HG02610 (cell line): ENCODE data around the gene ADO.

Source experiments
- ATAC-seq: cut with Tn5 transposase; IDR thresholded peaks from one replicate; pipeline ENCODE4 v1.9.1; 2021; ENCODE audit warnings: mild to moderate bottlenecking, moderate library complexity; ENCODE audit not compliant: unreplicated experiment

The ADO gene

DNA sequence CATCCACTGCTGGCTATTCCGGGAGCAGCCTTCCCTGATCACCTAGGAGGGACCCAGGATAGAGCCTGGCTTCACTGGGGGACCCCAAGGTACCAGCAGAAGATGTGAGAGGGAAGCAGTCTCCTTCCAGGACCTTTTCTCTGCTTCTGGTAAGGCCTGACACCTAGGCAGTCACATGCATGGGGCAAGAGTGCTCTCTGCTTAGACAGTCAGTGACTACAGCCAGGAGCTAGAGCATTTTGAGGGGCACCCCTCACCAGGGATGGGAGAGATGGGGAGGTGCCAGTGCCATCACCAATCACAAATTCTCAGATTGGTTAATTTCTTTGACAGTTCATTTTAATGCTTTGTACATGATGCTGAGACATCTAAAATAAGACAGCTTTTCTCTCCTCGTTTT, 13.9 kb upstream of the ADO start:
- ATAC-seq = no peak

DNA sequence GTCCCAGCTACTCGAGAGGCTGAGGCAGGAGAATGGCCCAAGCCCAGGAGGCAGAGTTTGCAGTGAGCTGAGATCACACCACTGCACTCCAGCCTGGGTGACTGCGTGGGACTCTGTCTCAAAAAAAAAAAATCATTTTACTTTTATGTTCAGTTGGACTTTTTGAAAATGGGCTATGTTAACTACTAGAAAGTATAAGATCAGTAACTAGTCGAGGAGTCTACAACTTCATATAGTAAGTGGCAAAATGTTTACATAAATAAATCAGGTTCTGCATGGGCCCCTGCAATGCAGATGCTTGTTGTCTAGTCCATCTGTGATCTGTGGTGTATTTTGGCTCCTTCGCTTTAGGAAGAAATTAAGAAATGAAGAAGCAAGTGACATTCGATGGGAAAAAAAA, 12.3 kb upstream of the ADO start:
- ATAC-seq = no peak

DNA sequence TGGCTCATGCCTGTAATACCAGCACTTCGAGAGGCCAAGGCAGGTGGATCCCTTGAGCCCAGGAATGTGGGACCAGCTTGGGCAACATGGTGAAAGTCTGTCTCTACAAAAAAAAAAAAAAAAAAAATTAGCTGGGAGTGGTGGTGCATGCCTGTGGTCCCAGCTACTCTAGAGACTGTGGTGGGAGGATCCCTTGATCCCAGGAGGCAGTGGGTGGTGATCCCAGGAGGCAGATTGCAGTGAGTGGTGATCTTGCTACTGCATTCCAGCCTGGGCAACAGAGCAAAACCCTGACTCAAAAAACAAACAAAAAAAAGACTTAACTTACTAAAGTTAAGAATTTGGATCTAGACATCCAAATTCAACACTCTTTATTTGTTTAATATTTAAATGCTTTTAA, 10.2 kb upstream of the ADO start:
- ATAC-seq = no peak

DNA sequence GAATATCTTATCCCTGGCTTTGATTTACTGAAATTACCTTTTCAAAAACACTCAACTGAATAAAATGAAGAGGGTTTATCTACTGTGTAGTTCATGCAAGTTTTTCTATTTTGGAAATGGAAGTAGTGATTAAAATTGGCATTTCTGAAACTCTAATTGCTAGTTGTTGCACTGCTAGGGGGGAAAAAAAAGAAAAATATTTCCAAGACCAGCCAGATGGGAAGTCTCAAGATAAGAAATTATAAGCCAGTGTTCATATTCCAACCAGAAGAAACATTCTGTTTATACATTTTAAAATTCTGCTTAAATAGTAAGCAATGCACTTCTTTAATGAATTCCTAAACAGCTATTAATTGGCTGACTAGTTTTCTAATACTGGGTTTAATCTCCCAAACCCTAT, 9.4 kb upstream of the ADO start:
- no peak for ATAC-seq

DNA sequence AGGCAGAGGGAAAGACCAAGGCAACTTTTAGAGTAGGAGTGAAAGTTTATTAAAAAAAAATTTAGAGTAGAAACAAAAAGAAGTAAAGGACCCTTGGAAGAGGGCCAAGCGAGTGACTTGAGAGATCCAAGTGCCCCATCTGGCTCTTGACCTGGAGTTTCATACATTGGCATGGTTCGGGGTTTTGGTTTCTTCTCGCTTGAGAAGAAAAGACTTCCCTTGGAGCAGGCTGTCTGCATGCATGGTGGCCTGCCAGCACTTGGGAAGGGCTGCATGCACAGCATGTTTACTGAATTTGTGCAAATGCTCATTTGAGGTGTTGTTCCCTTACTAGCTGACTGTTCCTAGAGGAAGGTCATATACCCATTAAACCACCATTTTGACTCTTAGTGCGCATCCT, 8.8 kb upstream of the ADO start:
- no peak for ATAC-seq

DNA sequence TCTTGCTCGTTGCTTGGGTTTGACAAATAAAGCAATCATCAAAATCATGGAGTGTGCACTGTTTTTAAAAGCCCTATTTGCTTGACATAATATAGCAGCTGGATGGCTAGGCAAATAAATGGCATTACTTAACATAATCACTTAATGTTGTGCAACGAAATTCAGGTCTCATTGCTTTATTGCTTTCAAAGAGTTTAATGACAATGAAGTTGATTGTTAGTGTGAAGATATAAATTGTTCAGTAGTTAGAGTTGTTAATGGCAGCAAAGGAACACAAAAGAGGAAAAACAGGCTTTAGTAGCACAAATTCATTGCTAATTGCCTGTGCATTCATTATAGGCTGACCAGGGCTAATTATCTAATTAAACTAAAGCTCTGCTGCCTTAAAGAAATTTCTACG, 7.6 kb upstream of the ADO start:
- no peak for ATAC-seq

DNA sequence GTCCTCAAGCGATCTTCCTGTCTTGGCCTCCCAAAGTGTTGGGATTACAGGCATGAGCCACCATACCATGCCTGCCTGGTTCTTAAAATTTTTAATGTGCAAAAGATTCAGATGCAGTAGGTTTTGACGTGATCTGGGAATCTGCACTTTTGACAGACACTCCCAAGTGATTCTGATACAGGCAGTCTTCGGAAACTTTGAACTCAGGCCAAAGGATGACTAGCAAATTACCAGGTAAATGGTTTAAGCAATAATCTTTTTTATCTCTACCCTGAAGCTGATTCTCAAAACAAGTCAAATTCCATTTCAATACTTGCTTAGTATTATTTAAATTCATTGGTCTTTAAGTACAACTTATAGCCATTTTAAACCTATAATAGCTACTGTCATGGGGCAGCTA, 2.6 kb upstream of the ADO start:
- ATAC-seq = no peak

DNA sequence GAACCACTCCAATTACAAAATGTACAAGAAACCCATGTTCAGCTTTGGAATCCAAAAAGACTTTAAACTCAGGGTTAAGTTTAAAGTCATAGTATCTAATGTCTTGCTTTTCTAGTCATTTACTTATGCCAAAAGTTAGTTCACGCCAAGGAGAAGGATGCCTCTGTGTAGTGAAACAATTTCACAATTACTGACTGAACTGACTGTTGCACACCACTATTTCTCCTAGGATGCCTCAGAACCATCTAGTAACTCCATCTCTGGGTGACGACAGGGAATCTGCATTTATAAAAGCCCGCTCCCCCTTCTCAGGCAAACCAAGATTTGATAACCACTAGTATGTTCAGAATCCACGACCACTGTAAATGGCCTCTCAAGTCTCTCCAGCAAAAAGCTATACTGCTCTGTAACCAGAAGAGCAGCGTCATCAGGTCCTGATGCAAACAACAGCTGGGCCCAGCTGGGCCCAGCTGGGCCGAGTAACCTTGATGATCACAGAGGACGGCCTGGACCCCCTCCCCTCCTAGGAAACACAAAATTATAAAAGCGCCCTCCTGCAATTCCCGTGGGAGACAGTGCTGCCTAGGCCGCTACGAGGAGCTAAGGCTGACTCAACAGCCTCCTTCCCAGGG, 680 bp upstream of the ADO start:
- ATAC-seq = no peak

DNA sequence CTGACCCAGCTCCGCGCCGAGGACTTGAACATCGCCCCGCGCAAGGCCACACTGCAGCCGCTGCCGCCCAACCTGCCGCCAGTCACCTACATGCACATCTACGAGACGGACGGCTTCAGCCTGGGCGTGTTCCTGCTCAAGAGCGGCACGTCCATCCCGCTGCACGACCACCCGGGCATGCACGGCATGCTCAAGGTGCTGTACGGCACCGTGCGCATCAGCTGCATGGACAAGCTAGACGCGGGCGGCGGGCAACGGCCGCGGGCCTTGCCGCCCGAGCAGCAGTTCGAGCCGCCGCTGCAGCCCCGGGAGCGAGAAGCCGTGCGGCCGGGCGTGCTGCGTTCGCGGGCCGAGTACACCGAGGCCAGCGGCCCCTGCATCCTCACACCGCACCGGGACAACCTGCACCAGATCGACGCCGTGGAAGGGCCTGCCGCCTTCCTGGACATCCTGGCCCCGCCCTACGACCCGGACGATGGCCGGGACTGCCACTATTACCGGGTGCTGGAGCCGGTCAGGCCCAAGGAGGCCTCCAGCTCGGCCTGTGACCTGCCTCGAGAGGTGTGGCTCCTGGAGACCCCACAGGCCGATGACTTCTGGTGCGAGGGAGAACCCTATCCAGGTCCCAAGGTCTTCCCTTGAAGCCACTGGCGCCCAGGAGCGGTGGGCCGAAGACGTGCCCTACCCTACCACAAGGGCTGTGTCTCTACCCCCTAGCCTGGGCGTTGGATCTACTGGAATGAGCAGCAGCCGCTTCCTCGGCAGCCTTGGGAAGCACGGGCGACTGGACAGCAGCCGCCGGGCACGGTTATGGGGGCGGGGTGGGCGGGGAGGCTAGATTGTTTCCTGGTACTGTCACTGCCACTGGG, 945 bp downstream of the ADO start:
- ATAC-seq = peak; percentile 3

DNA sequence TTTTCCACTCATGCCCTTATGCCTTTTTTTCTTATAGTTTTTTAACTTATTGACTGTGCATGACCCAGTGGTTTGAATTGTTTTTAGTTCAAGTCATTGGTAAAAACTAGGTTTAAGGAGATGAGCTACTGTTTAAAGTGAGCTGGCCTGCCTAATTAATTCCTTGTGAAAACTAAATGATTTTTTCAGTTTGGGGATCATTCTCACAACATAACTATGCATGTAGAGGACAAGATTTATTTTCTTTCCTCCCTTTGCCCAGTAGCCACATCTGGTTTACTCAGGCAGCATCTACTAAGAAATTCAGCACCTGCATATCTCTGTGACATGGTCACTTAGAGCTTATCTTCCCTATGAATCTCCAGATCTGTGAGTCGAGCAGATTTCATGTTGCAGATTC, 1.7 kb downstream of the ADO start:
- no peak for ATAC-seq

DNA sequence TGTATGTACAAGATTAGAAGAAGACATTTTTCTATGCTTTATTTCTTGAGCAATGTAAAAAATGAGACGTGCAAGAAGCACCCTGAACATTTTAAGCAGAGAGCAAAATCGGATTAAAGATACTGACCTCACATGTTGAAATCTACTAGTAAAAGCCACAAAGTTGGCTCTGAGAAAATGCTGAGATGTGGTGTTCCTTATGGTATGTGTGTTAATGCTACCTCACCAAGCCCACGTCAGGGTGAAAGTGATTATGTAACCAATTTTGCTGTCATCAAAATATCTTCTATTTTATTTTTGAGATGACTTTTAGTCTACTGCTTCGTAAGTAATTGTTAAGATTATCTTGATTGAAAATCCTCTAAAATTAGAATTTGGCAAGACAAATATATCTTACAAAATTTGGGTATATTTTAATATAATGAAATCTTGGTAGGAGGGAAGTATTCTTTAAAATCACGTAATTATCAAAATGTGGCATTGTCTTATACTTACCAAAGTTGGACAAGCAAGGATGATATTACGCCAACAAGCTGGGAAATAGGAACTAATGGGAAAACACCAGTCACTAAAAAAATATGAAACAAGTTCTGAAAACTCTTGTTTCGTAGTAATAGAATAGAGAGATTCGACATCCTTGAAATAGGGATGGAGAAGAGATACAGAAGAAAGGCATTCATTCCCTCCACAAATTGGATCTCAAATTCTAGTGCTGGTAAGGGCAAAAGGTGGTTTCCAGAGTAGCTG, 5.8 kb downstream of the ADO start:
- no peak for ATAC-seq

DNA sequence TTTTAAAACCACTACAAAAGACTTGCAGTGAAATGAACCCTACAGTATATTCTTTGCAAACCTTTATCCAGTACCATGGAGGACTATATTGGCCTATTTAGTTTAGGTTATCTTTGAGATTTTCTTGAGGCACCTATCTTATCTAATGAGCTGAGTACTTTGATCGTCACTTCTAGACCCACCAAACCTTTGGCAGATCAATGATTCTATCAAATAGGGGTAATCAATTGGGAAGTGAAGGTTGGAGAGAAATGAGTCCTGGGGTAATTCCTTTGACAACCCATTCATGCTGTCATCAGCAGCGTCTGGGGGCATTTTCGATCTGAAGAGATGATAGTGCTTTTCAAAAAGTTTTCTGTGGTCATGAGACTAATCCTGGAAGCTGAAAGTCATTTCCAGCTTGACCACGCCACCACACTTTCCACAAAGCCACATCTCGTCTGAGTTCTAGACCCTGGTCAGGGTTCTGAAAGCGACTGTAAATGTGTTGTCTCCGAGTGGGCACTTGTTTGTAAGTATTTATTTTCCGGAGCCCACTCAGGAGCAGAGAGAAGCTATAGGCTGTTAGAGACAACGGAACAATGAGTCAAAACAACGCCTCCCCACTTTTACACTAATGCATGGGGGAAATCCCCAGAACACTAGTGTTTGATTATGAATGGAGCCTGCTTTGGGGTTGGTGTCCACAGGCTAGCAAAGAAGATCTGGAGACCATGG, 6.8 kb downstream of the ADO start:
- peak; percentile 73 for ATAC-seq

DNA sequence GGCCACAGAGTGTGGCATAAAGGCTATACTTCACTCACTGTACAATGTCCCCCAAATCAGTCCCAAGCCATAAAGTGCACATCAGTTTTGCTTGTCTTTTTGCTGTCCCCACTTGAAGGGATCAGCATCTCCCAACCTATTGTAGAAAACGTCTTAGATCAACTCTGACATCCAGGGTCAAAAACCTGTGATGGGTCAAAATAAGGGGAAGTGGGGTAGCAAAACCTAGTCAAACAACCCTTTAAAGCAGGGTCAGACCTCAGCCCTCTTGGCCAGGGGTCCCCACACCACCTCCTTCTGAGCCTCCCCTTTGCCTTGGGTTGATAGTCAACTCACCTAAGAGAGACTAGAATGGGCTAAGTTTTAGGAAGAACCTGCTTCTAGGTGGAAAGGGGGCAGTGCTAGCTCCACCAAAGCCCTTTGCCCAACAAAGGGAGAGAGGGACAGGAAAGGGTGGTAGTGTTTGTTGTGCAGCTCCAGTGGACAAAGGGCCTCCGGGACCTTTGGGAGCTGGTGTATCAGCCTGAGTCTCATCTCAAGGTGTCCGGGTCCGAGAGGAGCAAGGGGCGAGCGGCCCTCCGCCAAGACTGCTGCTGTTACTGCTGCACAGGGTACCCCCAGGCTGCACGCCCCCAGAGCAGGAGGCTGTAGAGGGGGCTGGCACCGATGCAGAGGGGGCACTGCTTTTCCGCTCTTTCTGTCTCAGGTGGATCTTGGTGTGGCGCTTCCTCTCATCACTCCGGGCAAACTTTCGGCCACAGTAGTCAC, 8.3 kb downstream of the ADO start:
- no peak for ATAC-seq

DNA sequence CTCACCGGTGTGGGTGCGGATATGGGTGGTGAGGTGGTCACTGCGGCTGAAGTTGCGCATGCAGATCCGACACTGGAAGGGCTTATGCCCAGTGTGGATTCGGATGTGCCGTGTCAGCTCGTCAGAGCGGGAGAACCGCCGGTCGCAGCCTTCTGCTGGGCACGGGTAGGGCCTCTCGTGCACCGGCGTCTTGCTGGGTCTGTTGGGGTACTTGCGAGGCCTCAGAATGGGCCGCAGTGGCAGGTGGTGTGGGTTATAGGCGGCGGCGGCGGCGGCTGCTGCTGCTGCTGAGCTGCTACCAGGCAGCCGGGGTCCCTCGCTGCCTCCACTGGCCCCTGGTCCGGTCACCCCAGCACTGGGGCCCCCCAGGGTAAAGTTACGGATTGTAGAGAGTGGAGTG, 8.9 kb downstream of the ADO start:
- no peak for ATAC-seq

DNA sequence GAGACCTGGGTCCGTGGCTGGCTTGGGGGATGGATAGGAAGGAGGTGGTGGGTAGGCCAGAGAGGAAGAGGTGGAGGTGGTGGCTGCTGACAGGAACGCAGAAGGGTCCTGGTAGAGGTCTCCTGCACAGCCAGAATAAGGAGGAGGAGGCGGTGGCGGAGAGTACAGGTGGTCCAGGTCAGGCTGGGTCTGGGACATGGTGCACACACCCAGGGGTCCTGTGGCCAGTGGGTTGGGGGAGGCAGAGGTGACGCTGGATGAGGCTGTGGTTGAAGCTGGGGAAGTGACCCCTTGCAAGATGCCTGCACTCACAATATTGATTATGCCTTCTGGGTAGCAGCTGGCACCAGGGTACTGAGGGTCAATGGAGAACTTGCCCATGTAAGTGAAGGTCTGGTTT, 9.5 kb downstream of the ADO start:
- ATAC-seq = no peak

DNA sequence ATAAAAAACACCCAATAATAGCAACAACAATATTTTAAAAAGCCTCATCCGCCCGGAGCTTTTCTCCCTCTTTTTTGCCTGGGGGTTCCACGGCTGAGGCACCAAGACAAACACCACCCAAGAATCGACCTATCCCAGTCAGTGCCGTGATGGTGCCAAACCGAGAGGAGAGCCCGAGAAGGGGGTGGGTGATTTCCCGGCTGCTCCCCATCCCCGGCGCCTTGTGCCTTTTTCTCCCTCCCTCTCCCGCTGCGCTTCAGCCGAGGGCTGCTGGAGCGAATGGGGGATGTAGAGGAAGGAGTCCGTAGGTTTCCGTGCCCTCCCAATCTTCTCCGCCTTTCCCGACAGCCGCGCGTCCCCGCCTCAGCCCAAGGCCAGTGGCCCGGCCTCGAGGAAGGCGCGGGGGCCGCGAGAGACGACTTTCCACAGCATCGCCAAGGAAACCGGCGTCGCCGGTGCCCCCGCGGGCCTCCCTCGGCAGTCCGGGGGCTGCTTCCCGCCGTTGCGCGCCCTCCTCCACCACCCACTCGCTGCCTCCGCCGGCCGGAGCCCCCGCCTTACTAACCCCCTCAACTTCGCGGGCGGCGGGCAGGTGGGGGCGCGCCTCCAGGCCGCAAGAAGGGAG, 10.3 kb downstream of the ADO start:
- no peak for ATAC-seq

DNA sequence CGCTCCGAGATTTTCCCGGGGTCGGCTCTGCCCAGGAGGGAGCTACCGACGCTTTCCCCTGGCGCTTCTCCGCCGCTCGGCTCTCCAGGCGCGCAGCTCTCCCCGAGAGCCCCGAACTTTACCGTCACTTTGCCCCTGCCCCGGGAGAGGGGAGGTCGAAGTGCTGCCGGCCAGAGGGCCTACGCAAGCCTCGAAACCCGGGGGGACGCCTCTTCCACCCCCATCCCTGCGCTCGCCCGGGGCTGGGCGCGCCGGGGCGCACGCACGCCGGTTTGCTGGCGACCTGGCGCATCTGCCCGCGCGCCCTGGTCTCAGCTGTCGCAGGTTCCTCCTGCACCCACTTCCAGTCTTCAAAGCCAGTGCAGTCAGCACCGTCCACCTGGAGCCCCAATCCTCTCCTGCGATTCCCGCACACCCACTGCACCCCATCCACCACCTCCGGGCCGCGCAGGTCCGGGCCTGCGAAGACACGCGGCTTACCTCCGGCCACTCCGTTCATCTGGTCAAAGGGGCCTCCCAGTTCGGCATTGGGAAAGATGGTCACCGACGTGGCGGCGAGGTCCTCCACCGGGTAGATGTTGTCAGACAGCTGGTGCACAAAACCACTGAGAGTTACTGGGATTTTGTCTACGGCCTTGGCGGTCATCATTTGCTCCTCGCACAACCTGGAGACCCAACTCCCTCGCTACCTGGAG, 11.0 kb downstream of the ADO start:
- ATAC-seq = no peak

DNA sequence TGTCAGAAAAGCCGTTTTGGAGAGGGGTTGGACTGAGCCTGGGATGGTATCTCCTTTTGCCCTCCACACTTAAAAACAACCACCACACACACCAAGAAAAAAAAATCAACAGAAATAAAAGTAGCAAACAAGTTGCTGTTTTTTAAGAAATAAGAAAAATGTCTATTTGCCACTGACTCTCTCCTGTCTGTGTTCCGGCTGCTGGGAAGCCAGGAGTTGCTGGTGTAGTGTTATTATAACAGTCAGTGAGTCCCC, 11.5 kb downstream of the ADO start:
- ATAC-seq = no peak

DNA sequence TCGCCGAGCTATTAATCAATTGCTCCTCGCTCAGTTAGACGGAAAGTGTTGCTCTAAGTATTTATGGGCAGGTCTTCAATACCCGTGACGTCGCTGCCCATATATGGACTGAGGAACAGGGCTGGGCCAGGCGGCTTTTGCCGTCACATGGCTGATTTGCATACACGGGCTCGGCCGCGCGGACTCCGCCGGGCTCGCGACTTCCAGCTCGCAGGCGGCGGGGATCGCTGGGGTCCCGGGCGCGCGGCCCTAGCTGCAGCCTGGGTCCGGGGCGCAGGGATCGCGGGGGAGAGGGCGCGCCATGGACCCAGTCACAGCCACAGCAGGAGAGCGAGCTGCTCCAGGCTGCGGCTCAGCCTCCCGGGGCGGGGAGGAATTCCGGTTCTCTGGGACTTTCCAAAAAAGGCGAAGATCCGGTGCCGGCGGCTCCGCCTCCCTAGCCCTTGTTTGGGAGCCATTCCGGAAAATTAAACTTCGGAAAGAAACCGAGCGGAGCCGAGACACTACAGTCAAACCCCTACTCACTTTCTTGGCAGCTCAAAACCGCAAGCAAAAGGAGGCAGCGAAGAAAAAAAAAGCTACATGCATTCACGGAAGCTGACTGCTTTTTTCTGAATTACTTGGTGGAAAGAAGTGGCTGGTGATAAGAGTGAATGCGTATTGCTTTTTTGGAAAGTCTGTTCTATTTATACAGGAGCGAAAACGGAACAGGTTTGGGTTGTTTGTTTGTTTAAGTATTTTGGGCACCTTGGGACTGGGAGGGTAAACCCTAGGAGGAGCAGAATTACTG, 12.0 kb downstream of the ADO start, which contains the start of gene EGR2:
TSS of gene EGR2 (minus strand) at position 36 of the 790 bp plus-strand sequence. CDS start 337 bp downstream, outside the sequence.
- ATAC-seq = peak; percentile 73
